Stimulated activated CD8-positive, alpha-beta memory T cell treated with anti-CD3 and anti-CD28 coated beads, Interleukin-7, amount 100 ng/mL, for 48 hours (primary cell): ENCODE measurements around the gene MRPL41.
"Not testable (repeated sequence)": the region's sequence is repeated elsewhere in the genome, so short reads cannot be mapped to it uniquely, and the experiment has no call there.

ENCODE experiments used
- DNase-seq, 2 donors: peaks; one replicate each; pipeline ENCODE4 v3.0.0-alpha.2; 2020; ENCODE audit warnings: low read depth in 1 of 2; ENCODE audit errors: extremely low read depth in 1 of 2

The MRPL41 gene

GRCh38 chr9:137581361-137582285, 29.9 kb downstream of the MRPL41 start:
- no peak for DNase-seq

GRCh38 chr9:137582286-137582860, 30.7 kb downstream of the MRPL41 start:
- DNase-seq = no peak

- DNase-seq = no peak
These were observed 31.7 kb downstream of the MRPL41 start for GRCh38 chr9:137583347-137583746.

GRCh38 chr9:137583957-137584356, 32.3 kb downstream of the MRPL41 start:
- no peak for DNase-seq

- DNase-seq = no peak
These were observed 35.2 kb downstream of the MRPL41 start for GRCh38 chr9:137586854-137587253.

DNA sequence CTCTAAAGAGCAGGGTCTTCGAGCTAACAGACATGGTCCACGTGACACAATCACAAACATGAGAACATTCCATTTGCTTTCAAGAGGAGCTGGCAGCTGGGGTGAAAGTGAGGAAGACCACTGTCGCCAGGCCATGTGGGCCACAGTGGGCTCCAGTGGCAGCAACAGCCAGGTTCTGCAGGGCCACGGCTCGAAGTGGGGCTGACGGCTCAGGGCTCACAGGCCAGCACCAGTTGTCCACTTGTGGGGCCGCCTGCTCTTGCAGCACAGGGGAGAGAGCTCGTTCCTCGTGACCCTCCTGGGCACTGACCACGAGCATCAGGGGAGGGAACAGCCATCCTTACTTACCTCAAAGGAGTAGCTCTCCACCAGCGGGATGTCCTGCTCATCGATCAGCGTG, 36.6 kb downstream of the MRPL41 start:
- no peak for DNase-seq

DNA sequence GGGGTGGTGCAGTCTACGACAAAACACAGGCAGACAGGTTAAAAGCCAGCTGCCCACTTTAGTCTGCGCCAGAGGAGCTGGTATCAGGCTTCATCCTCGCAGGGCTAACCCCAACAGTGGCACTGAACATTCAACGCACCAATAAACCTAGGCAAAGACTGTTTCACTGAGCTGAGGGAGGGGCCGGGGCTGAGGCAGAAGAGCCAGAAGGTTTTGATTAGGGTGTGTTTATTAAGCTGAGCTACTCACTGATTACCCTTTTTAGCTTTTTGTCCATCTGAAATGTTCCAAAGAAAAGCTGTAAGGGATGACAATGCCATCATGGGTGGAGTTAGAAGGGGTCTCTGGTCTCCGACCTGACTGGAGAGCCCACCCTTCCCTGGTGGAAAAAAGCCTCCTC, 37.2 kb downstream of the MRPL41 start:
- DNase-seq = no peak

DNA sequence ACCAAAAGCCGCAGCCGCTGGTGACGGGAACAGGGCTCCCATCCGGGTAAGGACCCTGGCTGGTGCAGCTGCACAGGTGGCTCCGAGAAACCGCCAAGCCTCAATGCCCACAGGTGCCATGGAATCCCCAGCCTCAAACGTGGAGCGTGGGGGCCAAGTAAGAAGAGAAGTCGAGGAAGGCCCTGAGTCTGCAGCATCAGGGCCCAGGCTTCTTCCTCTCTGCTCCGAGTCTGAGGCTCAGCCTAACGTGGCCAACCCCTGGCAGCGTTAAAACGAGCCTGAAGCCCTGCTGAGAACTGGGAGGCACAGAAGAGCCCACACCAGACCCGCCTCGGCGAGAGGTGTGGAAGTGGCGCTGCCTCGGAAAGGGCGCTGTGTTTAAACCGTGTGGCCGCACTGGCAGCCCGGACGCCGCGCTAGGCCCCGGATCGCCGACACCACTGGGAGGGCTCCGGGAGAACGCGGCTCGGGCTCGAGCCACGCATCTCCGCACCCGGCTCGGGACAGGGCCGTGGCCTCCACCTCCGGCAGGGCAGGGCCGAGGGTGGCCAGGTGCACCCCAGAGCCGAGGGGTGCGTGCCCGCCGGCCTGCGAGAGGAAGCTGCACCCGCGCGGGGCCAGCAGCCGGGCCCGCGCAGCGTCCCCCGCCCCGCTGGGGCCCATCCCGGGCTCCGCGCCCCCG, 37.9 kb downstream of the MRPL41 start:
- DNase-seq = no peak

DNA sequence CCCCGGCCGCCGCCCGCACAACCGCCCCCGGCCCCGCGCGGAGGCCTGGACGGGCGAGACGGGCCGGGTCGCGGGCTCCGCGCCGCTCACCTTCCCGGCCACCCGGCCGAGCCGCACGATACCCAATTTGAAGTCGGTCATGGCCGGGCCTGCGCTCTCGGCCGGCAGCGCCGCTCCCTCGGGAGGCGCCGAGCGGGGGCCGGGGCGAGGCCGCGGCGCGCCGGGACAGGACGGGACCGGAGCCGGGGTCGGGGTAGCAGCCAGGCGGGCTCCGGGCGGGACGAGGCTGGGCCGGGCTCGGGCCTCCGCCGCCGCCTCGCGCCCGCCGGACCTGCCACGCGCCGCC, 38.4 kb downstream of the MRPL41 start:
- DNase-seq = no peak

DNA sequence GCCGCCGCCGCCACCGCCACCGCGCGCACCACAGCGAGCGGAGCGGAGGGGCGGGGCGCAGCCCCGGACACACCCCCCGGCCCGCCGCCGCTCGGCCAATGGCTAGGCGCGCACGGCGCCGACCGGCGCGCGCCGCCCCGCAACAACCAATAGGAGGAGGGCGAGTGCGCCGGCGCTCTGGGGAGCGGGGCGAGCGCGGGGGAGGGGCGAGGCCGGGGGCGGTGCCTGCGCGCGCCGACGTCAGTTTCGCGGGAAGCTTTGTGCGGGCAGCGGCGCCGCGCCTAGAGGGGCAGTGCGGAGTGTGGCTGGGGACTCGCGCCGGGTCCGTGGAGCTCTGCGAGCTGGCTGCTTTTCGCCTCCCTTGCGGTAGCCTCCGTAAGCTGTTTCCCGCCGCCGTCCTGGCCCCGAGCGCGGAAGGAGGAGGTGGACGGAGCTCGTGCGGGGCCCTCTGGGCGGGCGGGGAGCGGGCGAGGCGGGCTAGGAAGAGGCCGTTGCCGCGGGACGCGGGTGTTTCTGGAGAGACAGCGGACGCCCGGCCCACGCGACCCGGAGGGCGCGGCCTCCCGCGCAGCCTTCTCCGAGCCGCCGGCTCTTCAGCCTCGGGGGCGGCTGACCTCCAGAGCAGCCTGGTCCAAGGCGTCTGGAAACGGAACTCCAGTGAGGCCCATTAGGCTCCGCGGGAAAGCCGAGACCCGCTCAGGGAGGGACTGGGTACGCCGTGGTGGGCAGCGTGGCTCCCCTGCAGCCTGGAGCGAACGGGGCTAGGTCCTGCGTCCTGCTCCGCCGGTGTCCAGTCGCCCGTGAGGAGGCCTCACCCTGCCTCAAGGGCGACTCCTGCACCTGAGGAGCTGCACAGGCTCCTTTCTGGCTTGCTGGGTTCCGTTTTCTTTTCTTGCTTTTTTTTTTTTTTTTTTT, 39.0 kb downstream of the MRPL41 start, which contains the start of gene ZMYND19:
Gene ZMYND19 (minus strand): TSS at position 44 of the 915 bp plus-strand sequence. CDS start 249 bp downstream, outside the sequence.
- DNase-seq = peak; percentile 68 to 85

GRCh38 chr9:137592767-137593166, 41.1 kb downstream of the MRPL41 start:
- DNase-seq = no peak

- no peak for DNase-seq
These were observed 41.5 kb downstream of the MRPL41 start for GRCh38 chr9:137593176-137593575.

DNA sequence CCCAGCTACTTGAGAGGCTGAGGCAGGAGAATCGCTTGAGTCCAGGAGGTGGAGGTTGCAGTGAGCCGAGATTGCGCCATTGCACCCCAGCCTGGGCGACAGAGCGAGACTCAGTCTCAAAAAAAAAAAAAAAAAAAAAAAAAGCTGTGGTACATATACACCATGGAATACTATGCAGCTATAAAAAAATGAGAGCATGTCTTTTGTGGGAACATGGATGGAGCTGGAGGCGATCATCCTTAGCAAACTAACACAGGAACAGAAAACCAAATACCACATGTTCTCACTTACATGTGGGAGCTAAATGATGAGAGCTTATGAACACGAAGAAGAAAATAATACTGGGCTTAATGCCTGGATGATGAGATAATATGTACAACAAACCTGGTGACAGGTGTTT, 44.9 kb downstream of the MRPL41 start:
- not testable (repeated sequence) for DNase-seq

DNA sequence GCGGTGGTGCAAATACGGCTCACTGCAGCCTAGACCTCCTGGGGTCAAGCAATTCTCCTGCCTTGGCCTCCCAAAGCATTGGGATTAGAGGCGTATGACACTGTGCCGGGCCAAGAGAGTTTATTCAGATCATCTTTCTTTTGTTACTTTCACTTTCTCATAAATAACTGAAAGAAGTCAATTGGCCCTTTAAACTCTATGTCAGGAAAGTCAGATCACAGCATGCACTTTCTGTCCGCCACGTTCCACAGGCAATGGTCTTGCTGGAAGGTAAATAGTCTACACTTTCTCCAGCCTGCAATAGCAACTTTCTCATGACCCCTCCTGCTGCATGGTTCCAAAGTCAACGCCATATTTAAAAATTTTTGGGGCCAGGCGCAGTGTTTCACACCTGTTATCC, 47.3 kb downstream of the MRPL41 start:
- DNase-seq = no peak
